NCI-H69 (cell line): ENCODE measurements around the gene CDKAL1.

Source experiments
- DNase-seq: peaks from one replicate; lab custom pipeline; 2025; lab: John Stamatoyannopoulos, UW

Gene CDKAL1

GRCh38 chr6:20678831-20679352 lies 144.6 kb downstream of the CDKAL1 start:
- peak; percentile 71 for DNase-seq

DNA sequence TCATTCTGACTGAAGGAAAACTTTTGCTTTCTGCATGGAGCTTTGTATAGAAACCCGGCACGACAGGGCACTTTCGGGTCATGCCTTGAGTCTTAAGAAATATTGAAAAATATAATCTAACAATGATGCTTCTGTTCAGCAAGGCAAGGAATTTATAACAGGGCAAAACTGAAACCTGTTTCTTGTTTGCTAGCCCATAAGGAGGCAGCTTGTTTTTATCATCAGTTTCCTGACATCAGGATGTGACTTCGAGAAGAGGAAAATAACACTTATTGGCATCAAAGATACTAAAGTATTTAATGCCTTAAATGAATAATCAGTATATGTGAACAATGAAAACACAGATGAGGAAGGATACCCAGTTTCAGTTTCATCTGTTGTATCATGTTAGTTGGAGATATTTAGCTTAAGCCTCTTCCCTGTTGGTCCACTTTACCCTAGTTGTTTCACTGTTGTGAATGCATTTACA lies 146.5 kb downstream of the CDKAL1 start:
- DNase-seq: no peak

DNA sequence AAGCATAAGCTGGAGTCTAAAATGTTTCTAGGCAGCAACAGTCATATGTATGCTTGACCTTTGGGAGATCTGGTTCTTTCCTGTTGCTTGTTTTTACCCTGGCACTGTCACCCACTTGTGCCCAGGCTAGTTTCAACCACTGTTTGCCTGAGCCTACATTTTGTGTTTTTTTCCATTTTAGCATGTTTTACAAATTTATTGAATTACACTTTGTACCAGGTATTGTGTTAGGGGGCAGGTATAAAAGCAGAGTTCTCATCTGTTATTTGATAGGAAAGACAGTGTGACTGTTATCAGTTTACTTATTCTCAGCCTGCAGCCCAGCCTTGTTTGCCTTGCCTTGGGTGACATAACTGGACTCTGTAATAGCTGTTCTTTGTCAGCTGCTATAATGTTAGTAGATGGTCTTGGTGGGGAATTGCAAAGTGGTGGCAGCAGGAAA lies 147.0 kb downstream of the CDKAL1 start:
- DNase-seq: peak; percentile 61

DNA sequence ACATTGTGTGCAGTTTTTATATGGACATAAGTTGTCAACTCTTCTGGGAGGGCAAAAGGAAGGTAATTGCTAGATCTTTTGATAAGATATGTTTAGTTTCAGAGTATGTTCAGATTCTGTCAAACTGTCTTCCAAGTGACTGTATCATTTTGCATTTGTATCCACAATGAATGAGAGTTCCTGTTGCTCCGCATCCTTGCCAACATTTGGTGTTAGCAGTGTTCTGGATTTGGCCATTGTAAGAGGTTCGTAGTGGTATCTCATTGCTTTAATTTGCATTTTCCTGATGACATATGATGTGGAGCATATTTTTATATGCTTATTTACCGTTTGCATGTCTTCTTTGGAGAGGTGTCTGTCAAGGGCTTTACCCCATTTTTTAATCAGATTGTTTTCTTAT lies 150.2 kb downstream of the CDKAL1 start:
- DNase-seq: no peak

DNA sequence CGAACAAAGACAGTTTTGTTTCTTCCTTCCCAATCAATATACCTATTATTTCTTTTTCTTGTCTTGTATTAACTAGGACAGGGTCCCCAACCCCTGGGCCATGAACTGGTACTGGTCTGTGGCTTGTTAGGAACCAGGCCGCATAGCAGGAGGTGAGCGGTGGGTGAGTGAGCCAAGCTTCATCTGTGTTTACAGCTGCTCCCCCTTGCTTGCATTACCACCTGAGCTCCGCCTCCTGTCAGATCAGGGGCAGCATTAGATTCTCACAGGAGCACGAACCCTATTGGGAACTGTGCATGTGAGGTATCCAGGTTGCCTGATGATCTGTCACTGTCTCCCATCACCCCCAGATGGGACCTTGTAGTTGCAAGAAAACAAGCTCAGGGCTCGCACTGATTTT lies 151.9 kb downstream of the CDKAL1 start:
- peak; percentile 98 for DNase-seq

DNA sequence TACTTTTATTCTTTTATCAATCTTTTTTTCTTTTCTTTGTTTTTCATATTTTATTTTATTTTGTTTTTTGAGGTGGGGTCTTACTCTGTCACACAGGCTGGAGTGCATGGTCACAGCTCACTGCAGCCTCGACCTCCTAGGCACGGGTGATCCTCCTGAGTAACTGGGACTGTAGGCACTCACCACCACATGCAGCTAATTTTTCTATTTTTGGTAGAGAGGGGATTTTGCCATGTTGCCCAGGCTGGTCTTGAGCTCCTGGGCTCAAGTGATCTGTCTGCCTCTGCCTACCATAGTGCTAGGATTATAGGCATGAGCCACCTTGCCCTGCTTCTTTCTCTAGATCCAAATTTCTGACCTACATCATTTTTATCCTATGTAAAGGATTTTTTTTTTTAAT lies 153.2 kb downstream of the CDKAL1 start:
- peak; percentile 75 for DNase-seq

DNA sequence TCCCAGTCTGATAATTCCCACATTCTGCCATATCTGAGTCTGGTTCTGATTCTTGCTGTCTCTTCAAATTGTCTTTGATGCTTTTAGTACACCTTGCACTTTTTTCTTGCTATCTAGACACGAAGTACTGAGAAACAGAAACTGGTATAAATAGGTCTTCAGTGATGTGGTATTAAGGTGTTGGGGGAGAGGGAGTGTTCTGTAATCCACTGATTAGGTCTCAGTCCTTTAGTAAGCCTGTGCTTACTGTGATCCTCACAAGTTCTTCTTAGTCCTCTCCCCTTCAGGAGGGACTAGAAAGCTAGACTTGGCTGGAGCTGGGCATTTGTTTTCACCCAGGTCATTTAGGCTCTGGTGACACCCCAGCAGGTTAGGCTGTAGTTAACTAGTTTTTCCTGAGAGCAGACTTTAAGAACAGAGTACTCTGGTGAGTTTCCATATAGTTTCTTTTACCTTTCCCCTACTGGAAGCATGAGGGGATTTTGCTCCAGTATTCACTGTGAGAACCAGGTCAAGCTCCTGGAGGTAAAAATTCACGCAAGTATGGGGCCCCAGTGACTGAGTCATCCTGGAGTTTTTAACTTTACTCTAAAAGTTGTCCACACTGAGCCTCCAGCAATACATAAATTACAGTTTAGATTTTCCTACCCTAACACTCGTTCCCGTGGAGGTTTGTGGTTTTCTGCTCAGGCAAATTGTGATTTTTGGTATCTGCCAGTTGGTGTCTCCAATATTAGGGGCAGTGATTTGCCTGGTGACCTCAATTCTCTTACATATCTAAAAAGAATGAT lies 154.6 kb downstream of the CDKAL1 start:
- DNase-seq: peak; percentile 88

DNA sequence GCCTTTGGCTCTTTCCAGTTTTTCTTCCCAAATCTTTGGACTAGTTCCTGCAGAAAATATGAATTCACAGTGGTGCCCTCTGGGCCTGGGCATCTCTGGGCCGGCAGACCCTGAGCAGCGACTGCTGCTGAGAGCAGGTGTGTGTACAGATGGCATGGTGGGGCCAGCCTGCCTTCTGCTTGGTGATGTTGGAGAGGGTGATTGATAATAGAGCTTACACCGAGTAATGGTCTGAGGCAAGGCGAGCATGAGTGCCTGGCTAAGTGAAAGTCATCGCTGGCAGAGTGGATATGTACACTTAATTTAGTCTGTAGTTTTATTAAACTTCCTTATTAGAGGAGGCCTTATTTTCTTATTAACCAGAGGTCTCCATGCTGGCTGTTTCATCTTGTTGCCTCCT lies 156.9 kb downstream of the CDKAL1 start:
- DNase-seq: peak; percentile 95

DNA sequence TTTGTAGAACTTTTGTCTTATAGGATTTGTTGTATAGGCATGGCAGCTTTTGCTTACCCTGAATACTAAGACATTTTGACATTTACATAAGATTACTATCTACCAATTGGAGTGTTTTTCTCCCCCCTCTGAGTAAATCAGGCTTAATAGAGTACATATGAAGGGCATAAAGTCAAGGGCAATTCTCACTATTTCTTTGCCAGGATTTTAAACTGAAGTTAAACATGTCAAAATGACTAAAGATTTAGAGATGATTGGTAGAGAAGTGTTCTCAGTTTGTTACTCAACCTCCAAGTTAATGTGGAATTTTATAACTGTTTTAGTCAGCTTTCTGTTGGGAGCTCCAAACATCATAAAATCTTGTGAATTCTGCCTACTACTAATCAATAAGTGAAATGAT lies 157.8 kb downstream of the CDKAL1 start:
- DNase-seq: peak; percentile 64

GRCh38 chr6:20693466-20694063 lies 159.3 kb downstream of the CDKAL1 start:
- peak; percentile 76 for DNase-seq

GRCh38 chr6:20696676-20697075 lies 162.4 kb downstream of the CDKAL1 start:
- no peak for DNase-seq

- DNase-seq: no peak
Observed at GRCh38 chr6:20698675-20699074, 164.4 kb downstream of the CDKAL1 start.

GRCh38 chr6:20699402-20699801 lies 165.1 kb downstream of the CDKAL1 start:
- DNase-seq: peak; percentile 99

DNA sequence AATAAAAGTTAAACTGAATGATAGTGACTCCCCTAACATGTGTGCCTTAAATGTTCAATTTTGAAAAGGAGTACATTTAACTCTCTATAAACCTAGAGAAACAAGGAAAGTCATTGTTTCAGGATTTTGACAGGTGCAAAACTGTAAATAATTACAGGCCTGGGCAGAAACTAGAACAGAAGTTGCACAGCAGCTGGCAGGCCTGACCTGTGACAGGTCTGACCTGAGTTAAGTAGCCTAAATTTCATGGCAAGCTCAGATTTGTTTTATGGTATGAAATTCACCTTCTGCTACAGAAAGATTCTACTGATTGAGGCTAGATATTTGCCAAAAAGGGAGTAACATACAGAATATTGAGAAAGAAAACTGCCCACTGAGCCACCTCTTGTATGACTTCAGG lies 166.1 kb downstream of the CDKAL1 start:
- DNase-seq: peak; percentile 97

DNA sequence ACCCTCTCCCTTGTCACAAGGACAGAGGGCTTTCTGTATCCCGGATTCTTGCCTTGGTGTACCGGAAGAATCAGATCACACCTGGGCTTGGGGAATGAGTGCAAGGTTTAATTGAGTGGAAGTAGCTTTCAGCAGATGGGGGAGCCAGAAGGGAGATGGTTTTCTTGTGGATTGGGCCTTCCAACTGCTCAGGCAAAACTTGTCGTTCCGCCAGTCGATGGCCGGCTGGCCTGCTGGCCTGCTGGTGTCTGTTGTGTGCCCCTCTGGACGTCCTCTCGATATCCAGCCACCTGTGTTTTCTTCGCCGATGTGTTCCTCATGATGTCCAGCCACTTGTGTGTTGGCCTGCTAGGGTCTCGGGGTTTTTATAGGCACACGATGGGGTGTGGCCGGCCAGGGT lies 168.1 kb downstream of the CDKAL1 start:
- peak; percentile 62 for DNase-seq

- DNase-seq: no peak
Observed at GRCh38 chr6:20703049-20703448, 168.8 kb downstream of the CDKAL1 start.

GRCh38 chr6:20704325-20705025 lies 170.2 kb downstream of the CDKAL1 start:
- DNase-seq: peak; percentile 96

DNA sequence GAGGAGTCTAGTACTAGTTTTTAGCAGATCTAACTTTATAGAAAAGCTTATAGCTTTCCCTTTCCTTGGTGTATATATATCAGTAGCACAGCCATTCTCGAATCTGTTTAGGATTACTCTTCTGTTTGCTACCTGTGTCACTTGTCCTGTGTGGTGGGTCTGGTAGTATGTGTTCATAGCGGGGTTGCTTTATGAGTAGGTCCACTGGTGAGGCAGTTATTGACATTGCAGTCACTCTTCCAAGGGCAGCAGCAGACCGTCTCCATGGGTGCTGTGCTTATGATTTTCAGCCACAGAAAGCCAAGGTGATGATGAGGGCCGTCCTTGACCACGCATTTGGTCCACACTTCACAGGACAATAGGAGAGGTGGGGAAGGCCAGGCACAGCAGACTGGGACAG lies 171.5 kb downstream of the CDKAL1 start:
- DNase-seq: peak; percentile 94

GRCh38 chr6:20706238-20706938 lies 172.1 kb downstream of the CDKAL1 start:
- peak; percentile 99 for DNase-seq

DNA sequence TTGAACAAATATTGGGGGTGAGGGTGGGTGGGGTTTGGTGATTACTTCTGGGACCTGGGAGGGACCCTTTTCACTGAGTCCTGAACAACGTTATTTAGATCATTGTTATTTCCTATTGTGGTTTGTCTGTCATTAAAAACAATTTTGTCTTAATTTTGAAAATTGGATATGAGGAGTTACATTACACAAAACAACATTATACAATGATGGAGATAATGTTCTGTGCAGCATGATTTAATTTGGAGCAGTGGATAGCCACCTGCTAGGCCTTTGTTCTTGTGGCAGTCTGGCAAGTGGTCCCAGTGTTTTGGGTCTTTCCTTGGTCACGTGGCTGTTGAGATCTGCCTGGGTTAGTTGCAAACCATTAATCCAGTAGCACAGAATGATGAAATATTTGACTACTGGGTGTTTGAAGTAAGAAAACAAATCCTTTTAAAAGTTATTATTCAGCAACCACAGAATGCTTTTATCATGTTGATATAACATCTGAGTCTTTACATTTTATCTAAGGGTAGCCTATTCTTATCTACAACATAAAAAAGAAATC lies 172.8 kb downstream of the CDKAL1 start:
- peak; percentile 99 for DNase-seq

DNA sequence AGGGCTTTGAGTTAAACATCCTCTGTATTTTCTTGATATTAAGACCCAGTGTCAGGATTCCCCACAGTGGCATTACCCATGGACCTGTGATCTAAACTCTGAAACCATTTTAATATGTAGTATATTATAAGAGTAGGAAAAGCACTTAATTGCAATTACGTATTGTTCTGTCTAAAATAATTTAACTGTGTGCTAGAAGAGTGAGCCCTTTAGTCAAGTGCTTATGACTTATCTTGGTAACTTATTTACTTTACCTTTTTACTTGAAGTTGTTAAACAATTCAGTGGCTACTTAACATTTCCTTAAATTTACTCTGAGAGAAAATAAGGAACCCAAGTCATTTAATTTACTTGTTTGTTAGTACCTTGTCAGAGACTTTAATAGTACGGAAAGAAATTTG lies 173.6 kb downstream of the CDKAL1 start:
- DNase-seq: no peak
